ENCODE results near the gene RSPO1. TPM values are rescaled to one million over a fixed set of nuclear protein-coding genes. Genes with fewer than 3 reads are reported as not detected.

RSPO1 gene
- total RNA-seq, 1 donor: not detected

GRCh38 chr1:37574834-37575480, 59.7 kb downstream of the RSPO1 start:
- TF ChIP-seq CTCF (IDR thresholded peaks at IDR 0.05; ENCODE audit: insufficient read depth, low read length): no peak
- H3K4me3 ChIP-seq (ENCODE audit: low read depth, low read length): no peak overlapping the region
- DNase-seq (ENCODE audit: low read depth): peak; percentile 84

GRCh38 chr1:37570528-37571334, 64.0 kb downstream of the RSPO1 start:
- DNase-seq (ENCODE audit: low read depth): no peak
- no peak overlapping the region for H3K4me3 ChIP-seq (ENCODE audit: low read depth, low read length)
- no peak for TF ChIP-seq CTCF (IDR thresholded peaks at IDR 0.05; ENCODE audit: insufficient read depth, low read length)

- TF ChIP-seq CTCF (IDR thresholded peaks at IDR 0.05; ENCODE audit: insufficient read depth, low read length): no peak
- no peak overlapping the region for H3K4me3 ChIP-seq (ENCODE audit: low read depth, low read length)
- peak; percentile 57 for DNase-seq (ENCODE audit: low read depth)
These were observed 67.7 kb downstream of the RSPO1 start for GRCh38 chr1:37567023-37567422.

GRCh38 chr1:37564892-37565291, 69.8 kb downstream of the RSPO1 start:
- no peak overlapping the region for H3K4me3 ChIP-seq (ENCODE audit: low read depth, low read length)
- no peak for DNase-seq (ENCODE audit: low read depth)
- no peak for TF ChIP-seq CTCF (IDR thresholded peaks at IDR 0.05; ENCODE audit: insufficient read depth, low read length)

- DNase-seq (ENCODE audit: low read depth): no peak
- H3K4me3 ChIP-seq (ENCODE audit: low read depth, low read length): no peak overlapping the region
- no peak for TF ChIP-seq CTCF (IDR thresholded peaks at IDR 0.05; ENCODE audit: insufficient read depth, low read length)
These were observed 71.7 kb downstream of the RSPO1 start for GRCh38 chr1:37562984-37563383.

Other genes with a start within 250 kb of the RSPO1 start
- 5.3 and 8.2 TPM in 2 replicates for gene ZC3H12A, start 160.3 kb downstream of the RSPO1 start, total RNA-seq (ENCODE audit: low replicate concordance)
- gene MEAF6, start 120.1 kb downstream of the RSPO1 start, total RNA-seq (ENCODE audit: low replicate concordance): 17.6 and 84.5 TPM in 2 replicates
- gene SNIP1, start 80.6 kb downstream of the RSPO1 start, total RNA-seq (ENCODE audit: low replicate concordance): 12.9 and 23.5 TPM in 2 replicates
- gene DNALI1, start 78.0 kb downstream of the RSPO1 start, total RNA-seq (ENCODE audit: low replicate concordance): 7.4 and 13.7 TPM in 2 replicates
- 72.7 and 75.5 TPM in 2 replicates for gene GNL2, start 39.0 kb downstream of the RSPO1 start, total RNA-seq (ENCODE audit: low replicate concordance)
- 0.25 and 12.8 TPM in 2 replicates for gene CDCA8, start 57.6 kb upstream of the RSPO1 start, total RNA-seq (ENCODE audit: low replicate concordance)
- gene EPHA10, start 130.2 kb upstream of the RSPO1 start, total RNA-seq (ENCODE audit: low replicate concordance): not detected in 2 replicates
- gene MANEAL, start 159.0 kb upstream of the RSPO1 start, total RNA-seq (ENCODE audit: low replicate concordance): 0.65 and 0.99 TPM in 2 replicates
- gene C1orf122, start 172.9 kb upstream of the RSPO1 start, total RNA-seq (ENCODE audit: low replicate concordance): 14.5 and 24.0 TPM in 2 replicates
- 3.1 and 8.9 TPM in 2 replicates for gene YRDC, start 173.3 kb upstream of the RSPO1 start, total RNA-seq (ENCODE audit: low replicate concordance)
- 4.7 and 7.4 TPM in 2 replicates for gene MTF1, start 224.7 kb upstream of the RSPO1 start, total RNA-seq (ENCODE audit: low replicate concordance)